Measurements from ENCODE around the gene GMPR. TPM values are rescaled to one million over a fixed set of nuclear protein-coding genes. Genes with fewer than 3 reads are reported as not detected.

GMPR gene
- total RNA-seq, 1 donor from 2014 or later = 17.6 TPM

DNA sequence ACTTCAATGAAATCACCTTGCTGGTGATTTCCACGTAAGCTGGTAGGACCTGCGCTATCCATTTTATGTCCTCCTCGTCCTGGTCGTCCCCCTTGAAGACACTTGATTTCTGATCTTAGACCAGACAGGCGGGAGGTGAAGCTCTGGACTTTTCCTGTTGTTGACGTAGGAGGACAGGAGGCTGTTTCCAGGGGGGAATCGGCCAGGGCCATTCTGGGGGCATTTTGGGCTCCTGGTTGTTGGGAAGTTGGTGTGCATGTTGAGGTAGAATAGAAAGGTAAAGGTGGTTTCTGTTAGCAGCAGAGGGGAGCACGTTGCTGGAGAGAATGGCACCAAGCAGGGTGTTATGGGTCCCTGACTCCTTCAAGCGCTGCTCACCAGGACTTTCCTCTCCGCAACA, 56.0 kb downstream of the GMPR start:
- TF ChIP-seq, protein P1, sequence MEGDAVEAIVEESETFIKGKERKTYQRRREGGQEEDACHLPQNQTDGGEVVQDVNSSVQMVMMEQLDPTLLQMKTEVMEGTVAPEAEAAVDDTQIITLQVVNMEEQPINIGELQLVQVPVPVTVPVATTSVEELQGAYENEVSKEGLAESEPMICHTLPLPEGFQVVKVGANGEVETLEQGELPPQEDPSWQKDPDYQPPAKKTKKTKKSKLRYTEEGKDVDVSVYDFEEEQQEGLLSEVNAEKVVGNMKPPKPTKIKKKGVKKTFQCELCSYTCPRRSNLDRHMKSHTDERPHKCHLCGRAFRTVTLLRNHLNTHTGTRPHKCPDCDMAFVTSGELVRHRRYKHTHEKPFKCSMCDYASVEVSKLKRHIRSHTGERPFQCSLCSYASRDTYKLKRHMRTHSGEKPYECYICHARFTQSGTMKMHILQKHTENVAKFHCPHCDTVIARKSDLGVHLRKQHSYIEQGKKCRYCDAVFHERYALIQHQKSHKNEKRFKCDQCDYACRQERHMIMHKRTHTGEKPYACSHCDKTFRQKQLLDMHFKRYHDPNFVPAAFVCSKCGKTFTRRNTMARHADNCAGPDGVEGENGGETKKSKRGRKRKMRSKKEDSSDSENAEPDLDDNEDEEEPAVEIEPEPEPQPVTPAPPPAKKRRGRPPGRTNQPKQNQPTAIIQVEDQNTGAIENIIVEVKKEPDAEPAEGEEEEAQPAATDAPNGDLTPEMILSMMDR (IDR thresholded peaks at IDR 0.05) = no peak
- DNase-seq = no peak
- no peak for ATAC-seq
- Histone ChIP-seq H3K4me3 (no peak overlapping the region), H3K27ac (no peak overlapping the region), H3K27me3 (no peaks in the 10 kb centered on the region), H3K36me3 (no peaks in the 10 kb centered on the region), H3K4me1 (no peaks in the 10 kb centered on the region), H3K9me3 (no peaks in the 10 kb centered on the region)
- intact Hi-C loops (cut with DNase I) = no loop called here

DNA sequence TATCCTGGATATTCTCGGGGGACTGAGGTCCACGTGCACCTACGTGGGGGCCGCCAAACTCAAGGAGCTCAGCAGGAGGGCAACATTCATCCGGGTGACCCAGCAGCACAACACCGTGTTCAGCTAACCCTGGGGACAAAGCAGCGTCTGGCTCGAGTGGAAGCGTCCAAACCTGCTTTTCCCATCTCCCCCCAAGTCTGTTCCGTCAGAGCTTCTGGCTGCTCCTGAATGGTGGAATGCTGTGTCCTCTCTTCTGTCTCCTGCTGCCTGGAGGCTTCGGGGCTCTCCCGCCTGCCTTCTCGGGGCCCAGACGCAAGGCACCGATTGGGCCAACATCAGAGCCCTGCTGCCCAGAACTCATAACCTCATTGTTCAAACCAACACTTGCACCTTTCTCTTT, 56.7 kb downstream of the GMPR start:
- Histone ChIP-seq H3K9me3 (no peaks in the 10 kb centered on the region), H3K27me3 (no peaks in the 10 kb centered on the region), H3K4me3 (no peak overlapping the region), H3K4me1 (no peaks in the 10 kb centered on the region), H3K36me3 (no peaks in the 10 kb centered on the region), H3K27ac (no peak overlapping the region)
- DNase-seq = no peak
- TF ChIP-seq, protein P1 (IDR thresholded peaks at IDR 0.05) = no peak
- no peak for ATAC-seq
- intact Hi-C loops (cut with DNase I) = no loop called here

DNA sequence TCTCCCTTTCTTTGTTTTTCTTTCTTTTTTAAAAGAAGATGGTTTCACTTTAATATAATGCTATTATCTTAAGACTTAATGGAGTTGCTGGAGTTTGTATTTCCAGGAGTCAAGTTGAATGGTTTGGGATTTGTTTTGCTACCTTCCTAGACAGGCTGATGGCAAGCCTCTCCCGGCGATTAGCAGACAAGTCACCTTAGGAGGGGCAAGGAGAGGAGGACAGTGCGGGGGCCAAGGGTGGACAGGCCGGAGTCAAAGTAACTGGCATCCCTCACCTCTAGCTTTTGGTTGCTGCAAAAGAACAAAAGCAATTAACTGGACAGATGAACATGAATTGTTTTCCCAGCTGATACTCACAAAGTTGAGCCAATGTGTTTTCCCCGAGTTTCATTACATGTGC, 57.1 kb downstream of the GMPR start:
- Histone ChIP-seq H3K9me3 (no peaks in the 10 kb centered on the region), H3K4me3 (no peak overlapping the region), H3K27me3 (no peaks in the 10 kb centered on the region), H3K4me1 (no peaks in the 10 kb centered on the region), H3K27ac (no peak overlapping the region), H3K36me3 (no peaks in the 10 kb centered on the region)
- ATAC-seq (no peak), DNase-seq (no peak)
- intact Hi-C loops (cut with DNase I) = no loop called here
- TF ChIP-seq, protein P1 (IDR thresholded peaks at IDR 0.05) = no peak

DNA sequence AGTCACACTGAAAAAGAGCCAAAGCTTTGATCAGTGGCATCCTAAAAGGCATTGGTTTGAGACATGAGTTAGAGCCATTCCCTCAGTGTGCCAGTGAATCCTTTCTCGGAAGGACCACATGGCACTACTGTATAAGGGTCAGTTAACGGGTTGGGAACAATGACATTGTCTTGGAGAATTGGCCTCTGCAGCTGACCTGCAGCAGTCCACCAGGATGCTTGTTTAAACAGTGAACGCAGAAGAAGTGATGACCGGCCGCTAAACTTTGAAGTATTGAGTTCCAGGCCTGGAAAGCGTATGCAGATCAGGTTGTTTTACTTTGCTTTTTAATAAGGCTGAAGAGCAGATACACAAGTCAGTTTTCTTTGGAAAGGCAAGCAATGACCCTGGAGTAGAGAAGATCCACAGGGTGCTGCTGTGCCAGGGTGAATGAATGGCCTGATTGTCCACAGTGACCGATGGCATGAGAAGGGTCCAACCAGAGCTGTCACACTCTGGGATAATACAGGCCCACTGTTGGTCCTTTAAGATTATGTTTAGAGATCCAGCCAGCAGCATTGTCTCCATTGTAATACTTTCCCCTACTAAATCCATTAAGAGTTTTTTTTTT, 57.8 kb downstream of the GMPR start:
- TF ChIP-seq, protein P1 (IDR thresholded peaks at IDR 0.05) = no peak
- Histone ChIP-seq H3K4me1 (no peaks in the 10 kb centered on the region), H3K27me3 (no peaks in the 10 kb centered on the region), H3K9me3 (no peaks in the 10 kb centered on the region), H3K27ac (no peak overlapping the region), H3K4me3 (no peak overlapping the region), H3K36me3 (peaks cover 6% of the 10 kb centered on the region)
- intact Hi-C loops (cut with DNase I) = no loop called here
- ATAC-seq = no peak
- DNase-seq = no peak

DNA sequence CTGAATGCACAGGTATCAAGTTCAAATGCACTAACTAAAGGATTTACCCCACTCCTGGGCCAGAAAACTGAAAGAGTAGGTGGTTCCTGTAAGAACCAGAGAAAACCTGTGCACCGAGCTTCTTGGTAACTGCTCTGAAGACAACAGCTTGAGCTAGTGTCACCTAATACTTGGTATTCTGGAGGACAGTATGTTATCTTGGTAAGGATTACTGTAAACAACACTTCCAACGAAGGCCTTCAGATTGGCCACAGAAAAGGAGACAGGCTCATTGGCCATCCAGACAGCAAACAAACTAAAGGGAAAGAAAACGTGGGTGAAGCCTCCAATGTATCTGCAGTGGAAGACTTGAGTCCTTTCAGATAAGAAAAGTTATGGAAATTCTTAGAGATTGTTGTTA, 61.5 kb downstream of the GMPR start:
- H3K4me3 ChIP-seq = no peak overlapping the region
- intact Hi-C loops (cut with DNase I) = no loop called here
- H3K27ac ChIP-seq = no peak overlapping the region
- H3K27me3 ChIP-seq = no peaks in the 10 kb centered on the region
- no peaks in the 10 kb centered on the region for H3K9me3 ChIP-seq
- no peaks in the 10 kb centered on the region for H3K4me1 ChIP-seq
- no peak for ATAC-seq
- peaks cover 18% of the 10 kb centered on the region for H3K36me3 ChIP-seq
- TF ChIP-seq, protein P1 (IDR thresholded peaks at IDR 0.05) = no peak
- no peak for DNase-seq

DNA sequence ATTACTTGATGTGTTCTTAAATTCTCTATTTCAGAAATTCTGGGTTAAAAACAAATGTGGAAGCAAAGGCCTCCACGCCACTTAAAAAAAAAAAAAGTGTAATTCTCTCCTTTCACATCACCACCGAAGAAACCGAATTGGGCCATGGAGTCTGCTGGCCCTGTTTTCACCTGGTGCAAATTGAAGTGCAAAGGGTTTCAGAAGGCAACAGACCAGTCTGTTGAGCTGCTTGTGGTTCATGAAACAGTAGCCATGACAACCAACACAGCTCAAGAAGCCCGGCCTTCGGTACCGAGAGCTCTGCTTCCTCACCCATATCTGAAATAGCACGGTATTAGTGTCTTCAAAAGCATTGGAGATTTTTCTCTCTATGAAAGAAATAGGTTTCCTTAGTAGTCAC, 63.1 kb downstream of the GMPR start:
- no peaks in the 10 kb centered on the region for H3K27me3 ChIP-seq
- H3K36me3 ChIP-seq = peaks cover 32% of the 10 kb centered on the region
- ATAC-seq (no peak), DNase-seq (no peak)
- no peaks in the 10 kb centered on the region for H3K9me3 ChIP-seq
- H3K4me1 ChIP-seq = no peaks in the 10 kb centered on the region
- H3K27ac ChIP-seq = no peak overlapping the region
- TF ChIP-seq, protein P1 (IDR thresholded peaks at IDR 0.05) = no peak
- intact Hi-C loops (cut with DNase I) = no loop called here
- no peak overlapping the region for H3K4me3 ChIP-seq

Data from upper lobe of right lung (tissue), 1 donor.